Lower lobe of right lung (tissue), 2 donors: Measurements from ENCODE around the gene SLC38A2. TPM values are rescaled to one million over a fixed set of nuclear protein-coding genes. Genes with fewer than 3 reads are reported as not detected.

Source experiments
- ATAC-seq, 2 donors: fragments of 200-7000 bp; cut with Tn5 transposase; one replicate each; pipeline ENCODE4 v1.9.1; 2020 to 2022; ENCODE audit warnings: mild to moderate bottlenecking in 2 of 2, moderate library complexity in 2 of 2
- DNase-seq: peaks from one replicate; pipeline ENCODE4 v3.0.0-alpha.2; 2020
- H3K27ac ChIP-seq: fragments of 200-600 bp; one replicate; pipeline ENCODE4 v1.8.0; 2022
- H3K27me3 ChIP-seq: fragments of 200-600 bp; one replicate; pipeline ENCODE4 v1.8.0; 2022; ENCODE audit warnings: low read depth
- H3K36me3 ChIP-seq: fragments of 200-600 bp; one replicate; pipeline ENCODE4 v1.8.0; 2022; ENCODE audit warnings: mild to moderate bottlenecking
- H3K4me1 ChIP-seq: fragments of 200-600 bp; one replicate; pipeline ENCODE4 v1.8.0; 2022
- H3K4me3 ChIP-seq: fragments of 200-600 bp; one replicate; pipeline ENCODE4 v1.8.0; 2022; ENCODE audit warnings: mild to moderate bottlenecking
- H3K9me3 ChIP-seq: fragments of 200-600 bp; one replicate; pipeline ENCODE4 v1.8.0; 2022
- intact Hi-C: fragments of 100-400 bp; cut with DNase I; formaldehyde crosslinking; loops from one replicate; pipeline ENCODE4 v1.11.0; 2022
- total RNA-seq: library from RNA; stranded (reverse); fragmentation: NEBNext Ultra II Directional; extraction: Animal tissue kit (Norgen Biotek cat#: 25700); gene quantifications from one replicate; pipeline ENCODE4 v1.2.1, GENCODE V29; 2021
- TF ChIP-seq, protein P1 (sequence below): fragments of 200-600 bp; IDR thresholded peaks from one replicate; pipeline ENCODE4 v1.8.0; 2022; ENCODE audit warnings: antibody characterized with exemption, mild to moderate bottlenecking
- donor health status: DM: no; HTN: yes; CAD: no; lungs with severe emphysema.

Gene SLC38A2
- total RNA-seq, 1 donor from 2014 or later, result 284 TPM

DNA sequence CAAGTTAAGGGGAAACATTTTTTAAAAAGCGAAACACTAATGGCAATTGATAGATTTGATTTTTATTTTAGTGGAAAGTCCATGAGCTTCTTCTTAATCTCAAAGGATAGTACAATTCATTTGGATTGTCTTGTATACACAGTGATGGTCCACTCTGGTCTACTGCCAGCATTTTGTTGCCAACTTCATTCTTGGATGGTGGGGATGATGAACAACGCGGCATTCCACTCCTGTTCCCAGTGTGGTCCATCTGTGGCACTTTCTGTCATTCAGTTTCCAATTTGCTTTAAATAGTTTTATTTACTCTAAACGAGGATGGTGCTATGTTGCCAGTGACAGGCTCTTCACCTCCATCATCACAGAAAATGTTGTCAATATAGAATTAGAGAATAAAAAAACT is 40.3 kb upstream of the SLC38A2 start:
- no peak overlapping the region for H3K4me3 ChIP-seq
- no peaks in the 10 kb centered on the region for H3K4me1 ChIP-seq
- no peaks in the 10 kb centered on the region for H3K36me3 ChIP-seq
- H3K27me3 ChIP-seq, result no peaks in the 10 kb centered on the region
- intact Hi-C loops, result no loop called here
- ATAC-seq (no peak), DNase-seq (no peak)
- TF ChIP-seq, protein P1, sequence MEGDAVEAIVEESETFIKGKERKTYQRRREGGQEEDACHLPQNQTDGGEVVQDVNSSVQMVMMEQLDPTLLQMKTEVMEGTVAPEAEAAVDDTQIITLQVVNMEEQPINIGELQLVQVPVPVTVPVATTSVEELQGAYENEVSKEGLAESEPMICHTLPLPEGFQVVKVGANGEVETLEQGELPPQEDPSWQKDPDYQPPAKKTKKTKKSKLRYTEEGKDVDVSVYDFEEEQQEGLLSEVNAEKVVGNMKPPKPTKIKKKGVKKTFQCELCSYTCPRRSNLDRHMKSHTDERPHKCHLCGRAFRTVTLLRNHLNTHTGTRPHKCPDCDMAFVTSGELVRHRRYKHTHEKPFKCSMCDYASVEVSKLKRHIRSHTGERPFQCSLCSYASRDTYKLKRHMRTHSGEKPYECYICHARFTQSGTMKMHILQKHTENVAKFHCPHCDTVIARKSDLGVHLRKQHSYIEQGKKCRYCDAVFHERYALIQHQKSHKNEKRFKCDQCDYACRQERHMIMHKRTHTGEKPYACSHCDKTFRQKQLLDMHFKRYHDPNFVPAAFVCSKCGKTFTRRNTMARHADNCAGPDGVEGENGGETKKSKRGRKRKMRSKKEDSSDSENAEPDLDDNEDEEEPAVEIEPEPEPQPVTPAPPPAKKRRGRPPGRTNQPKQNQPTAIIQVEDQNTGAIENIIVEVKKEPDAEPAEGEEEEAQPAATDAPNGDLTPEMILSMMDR, result no peak
- no peak overlapping the region for H3K27ac ChIP-seq
- H3K9me3 ChIP-seq, result no peaks in the 10 kb centered on the region

DNA sequence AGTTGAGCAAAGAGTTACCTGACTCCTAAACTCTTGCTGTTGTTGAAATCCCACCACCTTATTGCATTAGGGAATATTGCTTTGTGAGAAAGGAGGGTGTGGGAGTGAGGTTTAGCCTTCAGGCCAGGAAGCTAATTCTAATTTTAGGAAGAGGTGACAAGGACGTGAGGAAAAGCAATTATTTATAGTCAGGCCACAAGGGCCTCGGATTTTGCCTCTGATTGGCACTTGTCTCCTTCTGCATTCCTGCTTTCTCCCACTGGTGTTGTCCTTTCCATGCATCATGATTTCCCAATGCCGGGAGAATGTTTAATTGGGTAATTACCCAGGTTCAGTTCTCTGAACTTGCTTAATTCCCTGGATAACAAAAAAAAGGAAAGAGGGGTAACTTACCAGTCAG is 37.9 kb upstream of the SLC38A2 start:
- no peak for DNase-seq
- no peak for ATAC-seq
- intact Hi-C loops, result no loop called here
- Histone ChIP-seq H3K27me3 (no peaks in the 10 kb centered on the region), H3K4me1 (no peaks in the 10 kb centered on the region), H3K27ac (no peak overlapping the region), H3K4me3 (no peak overlapping the region), H3K9me3 (no peaks in the 10 kb centered on the region), H3K36me3 (no peaks in the 10 kb centered on the region)
- TF ChIP-seq, protein P1, result no peak

DNA sequence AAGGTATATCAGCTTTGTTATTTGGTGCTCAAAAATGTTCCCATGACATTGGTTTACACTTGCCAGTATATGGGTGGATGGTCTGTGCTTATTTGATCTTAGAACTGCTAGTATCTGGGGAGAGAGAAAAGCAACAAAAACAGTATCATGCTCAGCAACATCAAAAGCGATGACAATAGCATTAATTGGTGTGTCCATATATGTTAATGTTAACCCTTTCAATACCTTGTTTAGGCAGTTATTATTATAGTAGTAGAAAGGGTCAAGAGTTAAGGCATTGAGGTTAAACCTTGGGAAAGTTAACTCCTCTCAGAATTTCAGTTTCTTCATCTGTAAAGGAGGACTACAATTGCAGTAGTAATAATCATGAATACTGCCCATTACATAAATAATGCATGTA is 37.4 kb upstream of the SLC38A2 start:
- intact Hi-C loops, result no loop called here
- DNase-seq, result no peak
- TF ChIP-seq, protein P1, result no peak
- Histone ChIP-seq H3K27me3 (no peaks in the 10 kb centered on the region), H3K27ac (no peak overlapping the region), H3K36me3 (no peaks in the 10 kb centered on the region), H3K4me3 (no peak overlapping the region), H3K4me1 (no peaks in the 10 kb centered on the region), H3K9me3 (no peaks in the 10 kb centered on the region)
- no peak for ATAC-seq

DNA sequence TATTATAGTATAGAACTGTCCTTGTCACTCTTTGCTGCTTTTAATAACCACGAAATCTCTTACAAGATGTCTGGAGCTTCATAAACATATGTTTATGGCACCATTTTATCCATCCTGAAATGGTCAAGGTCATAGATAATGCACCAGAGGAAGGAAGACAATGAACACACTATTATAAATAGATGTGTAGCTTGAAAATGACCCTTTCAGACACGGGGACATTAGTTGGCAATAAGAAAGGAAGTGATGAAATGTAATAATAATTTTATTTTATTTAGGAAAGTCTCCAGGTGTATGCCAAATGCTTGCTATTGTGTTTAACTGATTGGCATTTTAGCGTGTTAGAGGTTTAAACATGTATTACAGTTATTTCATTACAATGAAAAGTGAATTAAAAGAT is 36.8 kb upstream of the SLC38A2 start:
- Histone ChIP-seq H3K36me3 (no peaks in the 10 kb centered on the region), H3K27me3 (no peaks in the 10 kb centered on the region), H3K4me3 (no peak overlapping the region), H3K27ac (no peak overlapping the region), H3K4me1 (no peaks in the 10 kb centered on the region), H3K9me3 (no peaks in the 10 kb centered on the region)
- DNase-seq (no peak), ATAC-seq (no peak)
- TF ChIP-seq, protein P1, result no peak
- intact Hi-C loops, result no loop called here

- H3K9me3 ChIP-seq, result no peaks in the 10 kb centered on the region
- TF ChIP-seq, protein P1, result no peak
- no peak overlapping the region for H3K4me3 ChIP-seq
- no peaks in the 10 kb centered on the region for H3K27me3 ChIP-seq
- peaks cover 4% of the 10 kb centered on the region for H3K4me1 ChIP-seq
- intact Hi-C loops, result no loop called here
- DNase-seq (no peak), ATAC-seq (no peak)
- no peak overlapping the region for H3K27ac ChIP-seq
- H3K36me3 ChIP-seq, result no peaks in the 10 kb centered on the region
Measured at GRCh38 chr12:46408441-46408840, 35.9 kb upstream of the SLC38A2 start.

DNA sequence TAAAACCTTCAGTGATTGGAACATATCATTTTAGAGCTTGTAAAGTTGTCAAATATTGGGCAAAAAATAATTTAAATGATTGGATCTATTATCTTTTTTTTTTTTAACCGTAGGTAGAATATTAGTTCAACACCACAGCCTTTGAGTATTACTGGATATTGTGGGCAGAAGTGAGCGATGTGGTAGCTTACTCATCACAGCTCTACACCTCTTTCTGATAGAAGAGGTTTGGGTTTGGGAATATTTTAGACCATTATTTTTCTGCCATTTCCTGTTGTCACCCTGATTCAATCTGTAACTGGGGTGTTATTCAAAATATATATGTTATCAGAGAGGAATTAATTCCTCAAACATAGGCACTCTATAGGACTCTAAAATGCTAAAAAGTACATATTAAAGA is 34.8 kb upstream of the SLC38A2 start:
- no peak overlapping the region for H3K4me3 ChIP-seq
- H3K9me3 ChIP-seq, result no peaks in the 10 kb centered on the region
- H3K27me3 ChIP-seq, result no peaks in the 10 kb centered on the region
- TF ChIP-seq, protein P1, result no peak
- H3K27ac ChIP-seq, result no peak overlapping the region
- ATAC-seq, result no peak
- H3K36me3 ChIP-seq, result no peaks in the 10 kb centered on the region
- intact Hi-C loops, result no loop called here
- no peak for DNase-seq
- H3K4me1 ChIP-seq, result peaks cover 14% of the 10 kb centered on the region
